Endothelial cell of umbilical vein (primary cell): ENCODE measurements around the gene CSK. TPM values are rescaled to one million over a fixed set of nuclear protein-coding genes. Genes with fewer than 3 reads are reported as not detected.

Source experiments
- BruUV-seq: library from RNA; stranded (reverse); fragments of 400-500 nt; replicated peaks from 2 replicates; lab custom pipeline; 2021; lab: Mats Ljungman, UMichigan
- CTCF ChIA-PET: fragments of 300-600, 350-600 bp; sonication (Branson Sonifier 250); formaldehyde crosslinking; loops from one replicate; lab custom pipeline; 2021; ENCODE audit warnings: antibody characterized with exemption, inconsistent platforms; lab: Charles Lee
- POLR2A ChIA-PET: fragments of 300-600, 350-600 bp; sonication (Branson Sonifier 250); formaldehyde crosslinking; loops from one replicate; lab custom pipeline; 2021; ENCODE audit warnings: antibody characterized with exemption, inconsistent platforms; lab: Charles Lee
- DNase-seq: peaks from one replicate; pipeline ENCODE4 v3.0.0-alpha.2; 2011; ENCODE audit warnings: low read depth, low spot score
- FAIRE-seq: peaks from 2 replicates; lab custom pipeline; 2011; peaks lifted over from hg19 to GRCh38; lab: Jason Lieb, UNC
- H2AFZ ChIP-seq: 2 replicates; pipeline ENCODE4 v1.6.0; 2012; ENCODE audit warnings: low read depth, low read length, control low read depth, inconsistent platforms
- H3K27ac ChIP-seq: 2 replicates; pipeline ENCODE4 v1.5.1; 2011; ENCODE audit warnings: low read depth, mild to moderate bottlenecking, control low read depth, low read length, moderate library complexity; ENCODE audit not compliant: insufficient read depth
- H3K27me3 ChIP-seq, 2 experiments: 2 replicates each; pipeline versions ENCODE4 v1.6.0 to v1.6.1; 2011; ENCODE audit warnings: low read length in 2 of 2, mixed read lengths in 1 of 2; ENCODE audit not compliant: control insufficient read depth in 2 of 2, insufficient read depth in 2 of 2
- H3K36me3 ChIP-seq, 2 experiments: 2 replicates in 1 of 2; 3 replicates in 1 of 2; pipeline ENCODE4 v1.5.1; 2011; ENCODE audit warnings: low read length in 2 of 2, mild to moderate bottlenecking in 1 of 2, moderate library complexity in 1 of 2; ENCODE audit not compliant: control insufficient read depth in 2 of 2, insufficient read depth in 2 of 2; ENCODE audit errors: extremely low read depth in 1 of 2
- H3K4me1 ChIP-seq: 3 replicates; pipeline ENCODE4 v1.5.1; 2011; ENCODE audit warnings: mild to moderate bottlenecking, low read length; ENCODE audit not compliant: control insufficient read depth, insufficient read depth; ENCODE audit errors: extremely low read depth
- H3K4me2 ChIP-seq: 2 replicates; pipeline ENCODE4 v1.6.1; 2011; ENCODE audit warnings: low read length, control low read depth, mixed read lengths; ENCODE audit not compliant: insufficient read depth
- H3K4me3 ChIP-seq, 3 experiments: fragments of 200-600 bp in 1 of 3; sonication (generic), shearing (Covaris generic) in 1 of 3; replicated peaks in 1 of 3; 2 replicates each; pipeline ENCODE4 v1.5.1; 2011 to 2016; ENCODE audit warnings: control low read depth in 3 of 3, low read length in 3 of 3, mild to moderate bottlenecking in 2 of 3, inconsistent platforms in 1 of 3, low read depth in 1 of 3, moderate library complexity in 1 of 3; ENCODE audit not compliant: insufficient read depth in 1 of 3
- H3K79me2 ChIP-seq: 2 replicates; pipeline ENCODE4 v1.6.0; 2012; ENCODE audit warnings: low read length, inconsistent platforms; ENCODE audit not compliant: control insufficient read depth, insufficient read depth
- H3K9ac ChIP-seq: replicated peaks from 2 replicates; pipeline ENCODE3; 2011; ENCODE audit warnings: low read length, control low read depth; ENCODE audit not compliant: insufficient read depth; ENCODE audit errors: extremely low read depth
- H3K9me1 ChIP-seq: replicated peaks from 3 replicates; pipeline ENCODE4 v1.6.0; 2011; ENCODE audit warnings: mild to moderate bottlenecking, low read length; ENCODE audit not compliant: control insufficient read depth, insufficient read depth; ENCODE audit errors: extremely low read depth
- H3K9me3 ChIP-seq: replicated peaks from 2 replicates; pipeline ENCODE4 v1.5.1; 2012; ENCODE audit warnings: low read length, inconsistent platforms; ENCODE audit not compliant: control insufficient read depth, insufficient read depth
- H4K20me1 ChIP-seq: replicated peaks from 2 replicates; pipeline ENCODE3; 2011; ENCODE audit warnings: mild to moderate bottlenecking, low read length; ENCODE audit not compliant: control insufficient read depth, insufficient read depth; ENCODE audit errors: extremely low read depth
- CTCF ChIP-seq, 2 donors: IDR thresholded peaks; 1 replicate in 1 of 2; 2 replicates in 1 of 2; pipeline ENCODE4 v1.5.1; 2011; ENCODE audit warnings: low read length in 2 of 2, mild to moderate bottlenecking in 2 of 2, moderate library complexity in 2 of 2, control low read depth in 1 of 2, inconsistent platforms in 1 of 2, low read depth in 1 of 2; ENCODE audit not compliant: insufficient read depth in 1 of 2; ENCODE audit errors: extremely low read depth in 1 of 2
- EZH2 ChIP-seq: IDR thresholded peaks from 2 replicates; pipeline ENCODE4 v1.6.1; 2012; ENCODE audit warnings: borderline replicate concordance, low read depth, mild to moderate bottlenecking, moderate library complexity, low read length, inconsistent platforms; ENCODE audit not compliant: severe bottlenecking
- FOS ChIP-seq: IDR thresholded peaks from 2 replicates; pipeline ENCODE4 v1.6.1; 2011; ENCODE audit warnings: mild to moderate bottlenecking, low read length, moderate library complexity, borderline replicate concordance; ENCODE audit not compliant: insufficient read depth
- GATA2 ChIP-seq: IDR thresholded peaks from 2 replicates; pipeline ENCODE4 v1.7.0; 2011; ENCODE audit warnings: low read depth, mild to moderate bottlenecking, moderate library complexity, mixed read lengths, low read length; ENCODE audit not compliant: insufficient read length, insufficient read depth
- JUN ChIP-seq: IDR thresholded peaks from 2 replicates; pipeline ENCODE4 v1.6.1; 2011; ENCODE audit warnings: borderline replicate concordance, low read depth; ENCODE audit not compliant: insufficient read length, insufficient read depth
- MAX ChIP-seq: IDR thresholded peaks from 2 replicates; pipeline ENCODE4 v1.6.1; 2011; ENCODE audit not compliant: insufficient read depth, insufficient read length
- MYC ChIP-seq: IDR thresholded peaks from one replicate; pipeline ENCODE4 v1.6.1; 2011; ENCODE audit warnings: mild to moderate bottlenecking, low read depth, low read length
- POLR2A ChIP-seq: IDR thresholded peaks from 2 replicates; pipeline ENCODE4 v1.6.1; 2012; ENCODE audit warnings: low read depth, mild to moderate bottlenecking, control low read depth, low read length
- POLR2AphosphoS5 ChIP-seq: IDR thresholded peaks from 2 replicates; pipeline ENCODE4 v1.6.1; 2012; ENCODE audit warnings: low read depth, mild to moderate bottlenecking, control low read depth, low read length, moderate library complexity; ENCODE audit not compliant: insufficient read depth
- dilution Hi-C: fragments of 300-500 bp; cut with MboI; formaldehyde crosslinking; loops from one replicate; pipeline ENCODE4 v1.15.0; 2019; ENCODE audit warnings: low sequenced_read_pairs; ENCODE audit not compliant: extremely low pct_ligation_motif_present
- intact Hi-C: fragments of 100-400 bp; cut with micrococcal nuclease; formaldehyde crosslinking; loops from one replicate; pipeline ENCODE4 v1.10.0; 2022
- microRNA-seq: library from miRNA; unstranded; fragments of <30 nt; microRNA quantifications from one replicate; pipeline ENCODE4 v1.2.0, GENCODE V29; 2021; ENCODE audit warnings: borderline number of aligned reads, borderline replicate concordance
- polyA plus RNA-seq, 4 experiments: library from polyadenylated mRNA; depleted of rRNA in 3 of 4; stranded (reverse) in 3 of 4; unstranded in 1 of 4; fragments of >200 nt; gene quantifications; 2 replicates each; pipeline versions ENCODE4 v1.2.1 to v1.2.3, GENCODE V29; 2011 to 2012; ENCODE audit warnings: missing spikeins in 1 of 4
- small RNA-seq: library from RNA; depleted of rRNA; stranded (forward); fragments of <200 nt; gene quantifications from one replicate; pipeline ENCODE3, GENCODE V24; 2012; ENCODE audit warnings: low replicate concordance, low read depth; ENCODE audit not compliant: insufficient read depth, insufficient read length
- total RNA-seq: library from RNA; stranded (reverse); gene quantifications from 2 replicates; pipeline ENCODE4 v1.2.3, GENCODE V29; 2021

The CSK gene
- total and polyA plus RNA-seq, 2 donors (not counting 3 experiments of a cell fraction or from before 2014, with no cell fraction given) = 41.2 to 104 TPM

- dilution Hi-C loops (no loop called here), intact Hi-C loops (no loop called here)
- Histone ChIP-seq H3K4me2 (no peak overlapping the region), H3K27me3 (no peaks in the 10 kb centered on the region), H3K9me1 (no peaks in the 10 kb centered on the region), H3K79me2 (peaks cover 1% of the 10 kb centered on the region), H3K27ac (no peak overlapping the region), H3K9me3 (no peaks in the 10 kb centered on the region), H2AFZ (no peak overlapping the region), H3K9ac (no peak overlapping the region), H3K36me3 (peaks cover 11 to 58% of the 10 kb centered on the region in 2 experiments), H4K20me1 (no peaks in the 10 kb centered on the region), H3K4me1 (no peaks in the 10 kb centered on the region), H3K4me3 (no peak overlapping the region)
- DNase-seq = no peak
- no TSS peak for BruUV-seq
- FAIRE-seq = no peak
- TF ChIP-seq MYC (no peak), GATA2 (no peak), CTCF (IDR thresholded peaks at IDR 0.05; ENCODE audit: extremely low read depth in 1 of 2, insufficient read depth in 1 of 2, low read depth in 1 of 2, low read length in 2 of 2) (no peak), POLR2AphosphoS5 (no peak), POLR2A (no peak), MAX (no peak), JUN (no peak), EZH2 (no peak), FOS (no peak)
- ChIA-PET CTCF (no interaction called here), POLR2A (interaction anchor here (0.7 kb wide), 1 partner anchor 23 kb away, joined by 3 read pairs; no protein-coding TSS in a partner anchor)
Measured at GRCh38 chr15:74851960-74852359, 70.1 kb downstream of the CSK start.

Small RNA genes lying within 50 kb of the gene (microRNA-seq; reads per million reads assigned to microRNA genes)
- gene MIR4513 (not detected), gene MIR6882 (not detected)

Small RNA genes lying within 50 kb of the gene (small RNA-seq; reads per million reads assigned to genes)
- gene CPLX3 = not detected
- not detected for gene MIR4513
- gene MIR6882 = not detected

Other genes with a start within 250 kb of the CSK start
- gene ARID3B, start 240.9 kb upstream of the CSK start, total RNA-seq = 9.5 and 10.0 TPM in 2 replicates
- 6.2 and 7.0 TPM in 2 replicates for gene ARID3B, start 240.9 kb upstream of the CSK start, polyA plus RNA-seq
- gene CLK3, start 166.2 kb upstream of the CSK start, total RNA-seq = 69.2 and 75.5 TPM in 2 replicates
- 97.9 and 121 TPM in 2 replicates for gene CLK3, start 166.2 kb upstream of the CSK start, polyA plus RNA-seq
- gene EDC3, start 86.1 kb upstream of the CSK start, total RNA-seq = 52.7 and 56.5 TPM in 2 replicates
- 55.9 and 61.1 TPM in 2 replicates for gene EDC3, start 86.1 kb upstream of the CSK start, polyA plus RNA-seq
- 5.8 and 7.6 TPM in 2 replicates for gene CYP1A1, start 56.6 kb upstream of the CSK start, total RNA-seq
- gene CYP1A1, start 56.6 kb upstream of the CSK start, polyA plus RNA-seq = 12.8 and 13.1 TPM in 2 replicates
- gene CYP1A2, start 33.2 kb upstream of the CSK start, total RNA-seq = not detected in 2 replicates
- not detected in 2 replicates for gene CYP1A2, start 33.2 kb upstream of the CSK start, polyA plus RNA-seq
- gene LMAN1L, start 30.8 kb downstream of the CSK start, total RNA-seq = not detected in 2 replicates
- not detected in 2 replicates for gene LMAN1L, start 30.8 kb downstream of the CSK start, polyA plus RNA-seq
- gene CPLX3, start 44.5 kb downstream of the CSK start, total RNA-seq = 0.16 TPM in 1 of 2 replicates, not detected in the other
- gene CPLX3, start 44.5 kb downstream of the CSK start, polyA plus RNA-seq = not detected in 2 replicates
- gene ULK3, start 61.1 kb downstream of the CSK start, total RNA-seq = 29.0 and 36.0 TPM in 2 replicates
- 48.6 and 60.3 TPM in 2 replicates for gene ULK3, start 61.1 kb downstream of the CSK start, polyA plus RNA-seq
- gene SCAMP2, start 91.3 kb downstream of the CSK start, total RNA-seq = 61.1 and 67.3 TPM in 2 replicates
- 250 and 256 TPM in 2 replicates for gene SCAMP2, start 91.3 kb downstream of the CSK start, polyA plus RNA-seq
- gene MPI, start 108.0 kb downstream of the CSK start, total RNA-seq = 27.7 and 36.3 TPM in 2 replicates
- 62.6 and 69.3 TPM in 2 replicates for gene MPI, start 108.0 kb downstream of the CSK start, polyA plus RNA-seq
- gene FAM219B, start 124.8 kb downstream of the CSK start, total RNA-seq = 57.0 and 73.0 TPM in 2 replicates
- gene FAM219B, start 124.8 kb downstream of the CSK start, polyA plus RNA-seq = 55.1 and 57.7 TPM in 2 replicates
- 220 and 232 TPM in 2 replicates for gene COX5A, start 156.0 kb downstream of the CSK start, total RNA-seq
- gene COX5A, start 156.0 kb downstream of the CSK start, polyA plus RNA-seq = 102 and 134 TPM in 2 replicates
- 13.7 and 13.8 TPM in 2 replicates for gene RPP25, start 174.7 kb downstream of the CSK start, total RNA-seq
- 10.1 and 13.1 TPM in 2 replicates for gene RPP25, start 174.7 kb downstream of the CSK start, polyA plus RNA-seq
- 1.9 and 4.4 TPM in 2 replicates for gene SCAMP5, start 213.5 kb downstream of the CSK start, total RNA-seq
- 5.9 and 6.2 TPM in 2 replicates for gene SCAMP5, start 213.5 kb downstream of the CSK start, polyA plus RNA-seq
- 14.5 and 16.8 TPM in 2 replicates for gene PPCDC, start 241.5 kb downstream of the CSK start, total RNA-seq
- 21.4 and 23.0 TPM in 2 replicates for gene PPCDC, start 241.5 kb downstream of the CSK start, polyA plus RNA-seq